HEK293 (cell line): ENCODE measurements around the gene NSUN6.

Experiments used
- CTCF ChIP-seq: fragments of 450-650 bp; formaldehyde crosslinking; IDR thresholded peaks from 2 replicates; pipeline ENCODE4 v1.5.1; 2016; ENCODE audit warnings: missing biosample characterization, missing genetic modification characterization
- YY1 ChIP-seq: fragments of 450-650 bp; formaldehyde crosslinking; IDR thresholded peaks from 2 replicates; pipeline ENCODE4 v1.5.1; 2018; ENCODE audit warnings: missing biosample characterization, missing genetic modification characterization
- ZFHX2 ChIP-seq: fragments of 450-650 bp; formaldehyde crosslinking; conservative IDR thresholded peaks from 2 replicates; pipeline ENCODE4 v1.5.1; 2016; ENCODE audit warnings: missing biosample characterization, missing genetic modification characterization
- ZNF121 ChIP-seq: fragments of 450-650 bp; formaldehyde crosslinking; IDR thresholded peaks from 2 replicates; pipeline ENCODE4 v1.5.1; 2016; ENCODE audit warnings: missing biosample characterization, missing genetic modification characterization
- ZNF146 ChIP-seq: fragments of 450-650 bp; formaldehyde crosslinking; IDR thresholded peaks from 2 replicates; pipeline ENCODE4 v1.5.1; 2016; ENCODE audit warnings: missing biosample characterization, missing genetic modification characterization
- ZNF274 ChIP-seq, 2 experiments: fragments of 200-500 bp in 1 of 2; fragments of 450-650 bp in 1 of 2; sonication (Bioruptor generic) in 1 of 2; formaldehyde crosslinking in 1 of 2; IDR thresholded peaks; 2 replicates each; pipeline versions ENCODE4 v1.5.1 to v1.6.1; 2014 to 2016; ENCODE audit warnings: borderline replicate concordance in 1 of 2, inconsistent platforms in 1 of 2, low read length in 1 of 2, missing biosample characterization in 1 of 2, missing genetic modification characterization in 1 of 2
- ZNF416 ChIP-seq: fragments of 450-650 bp; formaldehyde crosslinking; IDR thresholded peaks from 2 replicates; pipeline ENCODE4 v1.5.1; 2016; ENCODE audit warnings: missing biosample characterization, missing genetic modification characterization
- ZNF423 ChIP-seq: fragments of 450-650 bp; formaldehyde crosslinking; IDR thresholded peaks from 2 replicates; pipeline ENCODE4 v1.5.1; 2016; ENCODE audit warnings: missing biosample characterization, missing genetic modification characterization
- ZNF704 ChIP-seq: fragments of 450-650 bp; formaldehyde crosslinking; IDR thresholded peaks from 2 replicates; pipeline ENCODE4 v1.5.1; 2016; ENCODE audit warnings: missing biosample characterization, missing genetic modification characterization
- ZNF791 ChIP-seq: fragments of 450-650 bp; formaldehyde crosslinking; IDR thresholded peaks from 2 replicates; pipeline ENCODE4 v1.5.1; 2016; ENCODE audit warnings: missing biosample characterization, missing genetic modification characterization
- ZSCAN23 ChIP-seq: fragments of 450-650 bp; formaldehyde crosslinking; IDR thresholded peaks from 2 replicates; pipeline ENCODE4 v1.5.1; 2016; ENCODE audit warnings: missing biosample characterization, missing genetic modification characterization
- TF ChIP-seq, protein P1 (sequence below): fragments of 450-650 bp; formaldehyde crosslinking; IDR thresholded peaks from 2 replicates; pipeline ENCODE4 v1.5.1; 2017; ENCODE audit warnings: missing biosample characterization, mild to moderate bottlenecking, missing genetic modification characterization, moderate library complexity

DNA sequence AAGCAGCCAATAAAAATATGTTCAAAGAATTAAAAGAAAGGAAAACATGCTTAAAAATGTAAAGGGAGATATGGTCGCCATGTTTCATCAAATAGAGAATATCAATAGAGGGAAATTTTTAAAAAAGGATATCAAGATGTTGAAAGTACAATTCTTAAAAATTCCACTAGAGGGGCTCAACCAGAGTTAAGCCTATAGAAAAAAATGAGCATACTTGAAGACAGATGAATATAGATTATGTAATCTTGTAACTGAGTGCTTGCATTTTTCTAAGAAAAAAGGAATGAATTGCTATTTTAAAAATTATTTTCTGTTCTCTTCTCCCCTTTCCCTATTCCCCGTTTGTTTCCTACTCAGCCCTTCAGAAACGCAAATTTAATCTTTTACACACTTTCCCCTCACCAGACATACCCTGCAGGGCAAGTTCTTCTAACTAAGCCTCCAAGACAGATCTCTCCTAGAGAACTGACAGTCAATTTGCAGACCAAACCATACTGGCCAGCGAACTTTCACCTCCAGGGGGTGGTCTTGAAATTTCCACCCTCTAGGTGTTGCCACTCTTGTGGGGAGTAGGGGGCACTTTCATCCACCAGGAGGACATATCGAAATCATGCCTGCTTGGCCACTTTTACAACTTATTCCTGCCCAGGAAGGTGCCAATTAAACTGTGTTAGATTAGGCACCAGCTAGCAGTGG is 67.7 kb downstream of the NSUN6 start:
- no peak for TF ChIP-seq ZSCAN23
- TF ChIP-seq ZNF423 (tag by site-specific recombination) = no peak
- TF ChIP-seq ZFHX2 = no peak
- no peak for TF ChIP-seq CTCF (tag by site-specific recombination)
- TF ChIP-seq ZNF146 = no peak
- no peak for TF ChIP-seq ZNF704 (tag by site-specific recombination)
- no peak for TF ChIP-seq YY1 (tag by site-specific recombination)
- no peak for TF ChIP-seq ZNF121
- TF ChIP-seq ZNF416 = no peak
- no peak for TF ChIP-seq ZNF274 (IDR thresholded peaks at IDR 0.05; ENCODE audit: low read length)
- TF ChIP-seq ZNF274 (tag by site-specific recombination; IDR thresholded peaks at IDR 0.05; ENCODE audit: borderline replicate concordance) = no peak
- no peak for TF ChIP-seq ZNF791
- TF ChIP-seq, protein P1, sequence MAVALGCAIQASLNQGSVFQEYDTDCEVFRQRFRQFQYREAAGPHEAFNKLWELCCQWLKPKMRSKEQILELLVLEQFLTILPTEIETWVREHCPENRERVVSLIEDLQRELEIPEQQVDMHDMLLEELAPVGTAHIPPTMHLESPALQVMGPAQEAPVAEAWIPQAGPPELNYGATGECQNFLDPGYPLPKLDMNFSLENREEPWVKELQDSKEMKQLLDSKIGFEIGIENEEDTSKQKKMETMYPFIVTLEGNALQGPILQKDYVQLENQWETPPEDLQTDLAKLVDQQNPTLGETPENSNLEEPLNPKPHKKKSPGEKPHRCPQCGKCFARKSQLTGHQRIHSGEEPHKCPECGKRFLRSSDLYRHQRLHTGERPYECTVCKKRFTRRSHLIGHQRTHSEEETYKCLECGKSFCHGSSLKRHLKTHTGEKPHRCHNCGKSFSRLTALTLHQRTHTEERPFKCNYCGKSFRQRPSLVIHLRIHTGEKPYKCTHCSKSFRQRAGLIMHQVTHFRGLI = no peak
